Measurements from ENCODE around the gene C12orf54. TPM values are rescaled to one million over a fixed set of nuclear protein-coding genes. Genes with fewer than 3 reads are reported as not detected.

Gene C12orf54
- total RNA-seq, 2 donors from 2014 or later: not detected

GRCh38 chr12:48527891-48528670, 45.8 kb downstream of the C12orf54 start:
- no peak overlapping the region for H3K4me3 Mint-ChIP-seq
- TF ChIP-seq CTCF (conservative IDR thresholded peaks at IDR 0.05): no peak
- no peaks in the 10 kb centered on the region for H3K27me3 ChIP-seq (ENCODE audit: control insufficient read depth, insufficient read depth, low read length, poor library complexity, severe bottlenecking)
- WGBS, 2 experiments (ENCODE audit: insufficient coverage in 1 of 2, insufficient read length in 1 of 2): 93 to 94% methylated on average over 35 to 44 of the region's 44 CpGs
- no peaks in the 10 kb centered on the region for H3K9me3 ChIP-seq (ENCODE audit: control insufficient read depth, low read length)
- H3K36me3 Mint-ChIP-seq (ENCODE audit: low read depth): no peaks in the 10 kb centered on the region
- no peaks in the 10 kb centered on the region for H3K9me3 Mint-ChIP-seq
- no peaks in the 10 kb centered on the region for H3K4me1 Mint-ChIP-seq
- H3K27me3 Mint-ChIP-seq (ENCODE audit: insufficient read depth): no peaks in the 10 kb centered on the region
- H3K9ac ChIP-seq (ENCODE audit: extremely low read depth, low read length, poor library complexity, severe bottlenecking): no peak overlapping the region
- H3K4me3 ChIP-seq (ENCODE audit: low read length): no peak overlapping the region
- H3K27ac Mint-ChIP-seq: no peak overlapping the region
- no peaks in the 10 kb centered on the region for H3K4me1 ChIP-seq (ENCODE audit: control insufficient read depth, insufficient read depth, low read length)
- no peaks in the 10 kb centered on the region for H3K36me3 ChIP-seq (ENCODE audit: control insufficient read depth, insufficient read depth, low read length)
- no peak overlapping the region for H3K27ac ChIP-seq (ENCODE audit: low read depth, low read length)
- DNase-seq: no peak

GRCh38 chr12:48532601-48533000, 50.3 kb downstream of the C12orf54 start:
- no peaks in the 10 kb centered on the region for H3K4me1 Mint-ChIP-seq
- Histone ChIP-seq H3K9me3 (ENCODE audit: control insufficient read depth, low read length) (no peaks in the 10 kb centered on the region), H3K27ac (ENCODE audit: low read depth, low read length) (no peak overlapping the region), H3K4me1 (ENCODE audit: control insufficient read depth, insufficient read depth, low read length) (no peaks in the 10 kb centered on the region), H3K27me3 (ENCODE audit: control insufficient read depth, insufficient read depth, low read length, poor library complexity, severe bottlenecking) (no peaks in the 10 kb centered on the region), H3K9ac (ENCODE audit: extremely low read depth, low read length, poor library complexity, severe bottlenecking) (no peak overlapping the region), H3K36me3 (ENCODE audit: control insufficient read depth, insufficient read depth, low read length) (no peaks in the 10 kb centered on the region), H3K4me3 (ENCODE audit: low read length) (no peak overlapping the region)
- no peak overlapping the region for H3K4me3 Mint-ChIP-seq
- no peak for DNase-seq
- H3K36me3 Mint-ChIP-seq (ENCODE audit: low read depth): no peaks in the 10 kb centered on the region
- H3K9me3 Mint-ChIP-seq: peaks cover 3% of the 10 kb centered on the region
- no peak for TF ChIP-seq CTCF (conservative IDR thresholded peaks at IDR 0.05)
- H3K27me3 Mint-ChIP-seq (ENCODE audit: insufficient read depth): no peaks in the 10 kb centered on the region
- H3K27ac Mint-ChIP-seq: no peak overlapping the region

GRCh38 chr12:48536602-48537001, 54.3 kb downstream of the C12orf54 start:
- Mint-ChIP-seq H3K4me1 (no peaks in the 10 kb centered on the region), H3K4me3 (no peak overlapping the region), H3K9me3 (peaks cover 3% of the 10 kb centered on the region), H3K27me3 (ENCODE audit: insufficient read depth) (no peaks in the 10 kb centered on the region), H3K36me3 (ENCODE audit: low read depth) (no peaks in the 10 kb centered on the region), H3K27ac (no peak overlapping the region)
- 80% methylated on average over 1 of the region's 1 CpG; no CpG with 5 or more reads in 1 of the 2 experiments for WGBS, 2 experiments (ENCODE audit: insufficient coverage in 1 of 2, insufficient read length in 1 of 2)
- no peak for TF ChIP-seq CTCF (conservative IDR thresholded peaks at IDR 0.05)
- Histone ChIP-seq H3K27ac (ENCODE audit: low read depth, low read length) (no peak overlapping the region), H3K36me3 (ENCODE audit: control insufficient read depth, insufficient read depth, low read length) (no peaks in the 10 kb centered on the region), H3K9me3 (ENCODE audit: control insufficient read depth, low read length) (no peaks in the 10 kb centered on the region), H3K4me3 (ENCODE audit: low read length) (no peak overlapping the region), H3K9ac (ENCODE audit: extremely low read depth, low read length, poor library complexity, severe bottlenecking) (no peak overlapping the region), H3K4me1 (ENCODE audit: control insufficient read depth, insufficient read depth, low read length) (no peaks in the 10 kb centered on the region), H3K27me3 (ENCODE audit: control insufficient read depth, insufficient read depth, low read length, poor library complexity, severe bottlenecking) (no peaks in the 10 kb centered on the region)
- DNase-seq: no peak

All from endodermal cell (in vitro differentiated cells).